Measurements from ENCODE around the gene FLT3. TPM values are rescaled to one million over a fixed set of nuclear protein-coding genes. Genes with fewer than 3 reads are reported as not detected.

The FLT3 gene
- polyA plus RNA-seq, 1 of the 3 experiments (the other 2 are of a cell fraction) = not detected

GRCh38 chr13:28138756-28139470 lies 38.5 kb upstream of the FLT3 start:
- Histone ChIP-seq H3K79me2 (ENCODE audit: insufficient read depth) (peaks cover 58% of the 10 kb centered on the region), H3K4me3 (ENCODE audit: low read depth in 2 of 2, low read length in 1 of 2) (peak overlapping the region; percentile 77 to 88), H3K4me1 (ENCODE audit: control insufficient read depth in 1 of 2, insufficient read depth in 2 of 2, low read depth in 1 of 2, low read length in 1 of 2) (peaks cover 0 to 6% of the 10 kb centered on the region in 2 experiments; a peak in 3 of 4 replicates), H3K27me3 (ENCODE audit: insufficient read depth) (no peaks in the 10 kb centered on the region), H3K36me3 (replicated peaks in 1 of 2; ENCODE audit: control insufficient read depth in 1 of 2, insufficient read depth in 2 of 2, low read length in 1 of 2) (no peaks in the 10 kb centered on the region), H4K20me1 (ENCODE audit: insufficient read depth) (peaks cover 43% of the 10 kb centered on the region), H3K27ac (ENCODE audit: low read depth in 2 of 2, low read length in 1 of 2) (peak overlapping the region; percentile 91 to 94), H3F3A (replicated peaks; ENCODE audit: insufficient read depth) (peaks cover 7% of the 10 kb centered on the region), H3K9me2 (no peaks in the 10 kb centered on the region), H3K9me3 (no peaks in the 10 kb centered on the region), H3K4me2 (peak overlapping the region; percentile 84), H2AFZ (ENCODE audit: low read depth) (peak overlapping the region; percentile 87; the same call in 1 of the 2 replicates), H3K9ac (peak overlapping the region; percentile 97)
- ChIA-PET POLR2A (no interaction called here), CTCF (no interaction called here)
- 2% methylated on average over 16 of the region's 60 CpGs for WGBS (ENCODE audit: low lambda C conversion rate)
- peak; percentile 85 for DNase-seq
- TF ChIP-seq RCOR1 (IDR thresholded peaks at IDR 0.05; ENCODE audit: low read length) = no peak
- no peak for TF ChIP-seq IRF3 (IDR thresholded peaks at IDR 0.05; ENCODE audit: low read depth, low read length)
- peak; percentile 77 for TF ChIP-seq POLR2AphosphoS5 (IDR thresholded peaks at IDR 0.05; ENCODE audit: low read depth, low read length)
- TF ChIP-seq EZH2phosphoT487 (IDR thresholded peaks at IDR 0.05; ENCODE audit: borderline replicate concordance, low read depth) = no peak
- no peak for TF ChIP-seq YY1 (IDR thresholded peaks at IDR 0.05; ENCODE audit: low read depth)
- TF ChIP-seq TEAD4 (IDR thresholded peaks at IDR 0.05; ENCODE audit: borderline replicate concordance, insufficient read depth) = no peak
- TF ChIP-seq SMC3 (IDR thresholded peaks at IDR 0.05; ENCODE audit: low read depth, low read length) = no peak
- TF ChIP-seq FOXJ3 (CRISPR knock-in tag; IDR thresholded peaks at IDR 0.05) = no peak
- no peak for TF ChIP-seq RFX5 (IDR thresholded peaks at IDR 0.05; ENCODE audit: low read length)
- TF ChIP-seq USF1 (IDR thresholded peaks at IDR 0.05; ENCODE audit: borderline replicate concordance, low read depth) = no peak
- no peak for TF ChIP-seq NRF1 (IDR thresholded peaks at IDR 0.05; ENCODE audit: low read depth, low read length)
- no peak for TF ChIP-seq TCF12 (IDR thresholded peaks at IDR 0.05)
- TF ChIP-seq USF2 (IDR thresholded peaks at IDR 0.05; ENCODE audit: borderline replicate concordance, low read depth, low read length) = no peak
- peak; percentile 62 for TF ChIP-seq MAX (IDR thresholded peaks at IDR 0.05; ENCODE audit: low read depth)
- TF ChIP-seq PBX3 (IDR thresholded peaks at IDR 0.05) = no peak
- peak; percentile 85 for TF ChIP-seq CHD2 (IDR thresholded peaks at IDR 0.05; ENCODE audit: low read length, partially characterized antibody)
- no peak for TF ChIP-seq FOXM1 (IDR thresholded peaks at IDR 0.05; ENCODE audit: low read depth)
- TF ChIP-seq SIN3A (IDR thresholded peaks at IDR 0.05; ENCODE audit: borderline replicate concordance, low read depth, low read length) = no peak
- no peak for TF ChIP-seq GATA2 (CRISPR knock-in tag; IDR thresholded peaks at IDR 0.05)
- no peak for TF ChIP-seq JUND (IDR thresholded peaks at IDR 0.05)
- no peak for TF ChIP-seq NFIC (IDR thresholded peaks at IDR 0.05; ENCODE audit: borderline replicate concordance)
- TF ChIP-seq EP300 (IDR thresholded peaks at IDR 0.05; ENCODE audit: borderline replicate concordance in 1 of 2, low read depth in 1 of 2, low read length in 1 of 2) = no peak
- TF ChIP-seq REST (IDR thresholded peaks at IDR 0.05; ENCODE audit: low read depth, low read length) = no peak
- peak; percentile 94 for TF ChIP-seq MXI1 (IDR thresholded peaks at IDR 0.05; ENCODE audit: low read depth, low read length)
